ENCODE measurements around the gene RHBDF1.

The RHBDF1 gene

GRCh38 chr16:72561-73548, at the start of gene RHBDF1:
Gene RHBDF1 (minus strand): TSS chr16:72631. CDS start chr16:65015, 7,616 bp downstream.
- DNase-seq: peak in 2 of 14 donors; percentile 17 to 40

- no peak for DNase-seq
Observed at GRCh38 chr16:120756-121155, 48.3 kb upstream of the RHBDF1 start.

- DNase-seq: no peak
Observed at GRCh38 chr16:119835-120491, 47.5 kb upstream of the RHBDF1 start.

GRCh38 chr16:119295-119694, 46.9 kb upstream of the RHBDF1 start:
- no peak for DNase-seq

GRCh38 chr16:118857-119256, 46.4 kb upstream of the RHBDF1 start:
- DNase-seq: no peak

- DNase-seq: peak in 2 of 14 donors; percentile 22 to 28
Observed at GRCh38 chr16:117379-118365, 45.2 kb upstream of the RHBDF1 start.

- DNase-seq: no peak
Observed at GRCh38 chr16:116015-116414, 43.6 kb upstream of the RHBDF1 start.

GRCh38 chr16:114327-114726, 41.9 kb upstream of the RHBDF1 start:
- no peak for DNase-seq

- no peak for DNase-seq
Observed at GRCh38 chr16:112153-112840, 39.9 kb upstream of the RHBDF1 start.

GRCh38 chr16:106623-107324, 34.3 kb upstream of the RHBDF1 start:
- peak in 8 of 14 donors; percentile 31 to 60 (median 40) for DNase-seq

- DNase-seq: no peak
Observed at GRCh38 chr16:105521-105920, 33.1 kb upstream of the RHBDF1 start.

- no peak for DNase-seq
Observed at GRCh38 chr16:104928-105327, 32.5 kb upstream of the RHBDF1 start.

- DNase-seq: no peak
Observed at GRCh38 chr16:104355-104754, 31.9 kb upstream of the RHBDF1 start.

- DNase-seq: peak in 8 of 14 donors; percentile 35 to 66 (median 59)
Observed at GRCh38 chr16:102060-102855, 29.8 kb upstream of the RHBDF1 start.

- DNase-seq: no peak
Observed at GRCh38 chr16:101586-101985, 29.2 kb upstream of the RHBDF1 start.

GRCh38 chr16:100989-101388, 28.6 kb upstream of the RHBDF1 start:
- DNase-seq: no peak

GRCh38 chr16:97822-98221, 25.4 kb upstream of the RHBDF1 start:
- DNase-seq: no peak

- DNase-seq: peak in 12 of 14 donors; percentile 47 to 87 (median 74)
Observed at GRCh38 chr16:96935-97381, 24.5 kb upstream of the RHBDF1 start.

- no peak for DNase-seq
Observed at GRCh38 chr16:94918-95265, 22.5 kb upstream of the RHBDF1 start.

All from C1 segment of cervical spinal cord (tissue), 14 donors.